Subcutaneous adipose tissue (tissue), 4 donors: Measurements from ENCODE around the gene SYNCRIP. TPM values are rescaled to one million over a fixed set of nuclear protein-coding genes. Genes with fewer than 3 reads are reported as not detected.

ENCODE experiments used
- total RNA-seq, 4 donors: library from RNA; depleted of rRNA; stranded (reverse); fragments of >200 nt; gene quantifications; one replicate each; pipeline ENCODE4 v1.1.0, GENCODE V29; 2016
- TF ChIP-seq, protein P1 (sequence below): fragments of 450-650 bp; IDR thresholded peaks from one replicate; pipeline ENCODE4 v1.5.1; 2016; ENCODE audit warnings: low read depth, mild to moderate bottlenecking, control low read depth, antibody characterized with exemption, moderate library complexity

Gene SYNCRIP
- 10 to 100 TPM; 54.6 to 84.3 (median 57.6) TPM for total RNA-seq

DNA sequence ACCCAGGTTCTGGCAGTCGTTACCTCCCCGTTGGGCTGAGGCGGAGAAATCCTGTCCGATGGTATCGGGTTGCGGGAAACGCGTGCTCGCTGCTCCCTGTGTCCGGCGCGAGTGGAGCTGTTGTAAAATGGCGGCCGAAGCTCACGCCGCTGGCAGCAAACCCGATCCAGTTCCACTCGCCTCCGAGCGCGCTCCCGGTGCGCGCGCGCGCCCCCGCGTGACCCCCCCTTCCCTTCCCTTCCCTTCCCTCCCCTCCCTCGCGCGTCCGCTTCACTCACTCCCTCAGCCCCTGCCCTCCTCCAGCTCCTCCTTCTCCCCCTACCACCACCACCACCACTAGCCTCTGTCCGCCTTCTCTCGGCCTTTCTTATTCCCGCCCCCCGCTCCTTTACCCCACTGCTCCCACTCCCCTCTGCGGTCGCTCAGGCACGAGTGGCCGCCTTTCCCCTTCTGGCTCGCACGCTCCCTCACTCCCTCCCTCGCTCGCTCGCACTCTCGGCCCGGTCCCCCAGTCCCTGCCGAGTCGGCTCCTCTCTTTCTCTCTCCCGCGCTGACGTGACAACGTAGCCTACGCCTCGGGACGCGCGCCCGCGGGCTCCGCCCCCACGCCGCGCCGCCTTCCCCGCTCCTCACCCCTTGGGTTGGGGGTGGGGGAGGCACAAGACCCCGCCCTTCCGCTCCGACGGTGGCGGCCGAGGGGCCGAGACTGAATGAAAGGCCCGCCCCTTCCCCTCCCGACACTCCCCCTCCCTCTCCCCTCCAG is at the start of gene SYNCRIP:
TSS of gene SYNCRIP (minus strand) at position 113 of the 763 bp plus-strand sequence. CDS start 1,447 bp downstream, outside the sequence.
- TF ChIP-seq, protein P1, sequence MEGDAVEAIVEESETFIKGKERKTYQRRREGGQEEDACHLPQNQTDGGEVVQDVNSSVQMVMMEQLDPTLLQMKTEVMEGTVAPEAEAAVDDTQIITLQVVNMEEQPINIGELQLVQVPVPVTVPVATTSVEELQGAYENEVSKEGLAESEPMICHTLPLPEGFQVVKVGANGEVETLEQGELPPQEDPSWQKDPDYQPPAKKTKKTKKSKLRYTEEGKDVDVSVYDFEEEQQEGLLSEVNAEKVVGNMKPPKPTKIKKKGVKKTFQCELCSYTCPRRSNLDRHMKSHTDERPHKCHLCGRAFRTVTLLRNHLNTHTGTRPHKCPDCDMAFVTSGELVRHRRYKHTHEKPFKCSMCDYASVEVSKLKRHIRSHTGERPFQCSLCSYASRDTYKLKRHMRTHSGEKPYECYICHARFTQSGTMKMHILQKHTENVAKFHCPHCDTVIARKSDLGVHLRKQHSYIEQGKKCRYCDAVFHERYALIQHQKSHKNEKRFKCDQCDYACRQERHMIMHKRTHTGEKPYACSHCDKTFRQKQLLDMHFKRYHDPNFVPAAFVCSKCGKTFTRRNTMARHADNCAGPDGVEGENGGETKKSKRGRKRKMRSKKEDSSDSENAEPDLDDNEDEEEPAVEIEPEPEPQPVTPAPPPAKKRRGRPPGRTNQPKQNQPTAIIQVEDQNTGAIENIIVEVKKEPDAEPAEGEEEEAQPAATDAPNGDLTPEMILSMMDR: no peak

DNA sequence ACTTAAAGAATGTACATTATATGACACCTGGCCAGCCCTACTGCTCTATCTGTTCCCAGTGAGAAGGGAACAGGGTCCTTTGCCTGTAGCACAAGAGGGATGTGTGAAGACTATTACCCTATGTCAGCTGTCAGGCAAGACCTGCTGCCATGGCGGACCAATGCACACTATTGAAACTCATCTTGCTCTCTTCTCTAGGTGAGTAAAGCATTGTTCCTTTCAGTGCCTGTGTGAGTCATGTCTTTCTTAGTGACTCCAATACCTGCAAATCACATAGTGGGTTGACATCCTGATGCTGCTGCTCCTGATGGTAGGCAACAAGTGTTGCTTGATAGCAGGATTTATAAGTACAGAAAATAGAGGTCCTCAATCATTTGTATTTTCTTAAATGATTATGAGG is 48.8 kb upstream of the SYNCRIP start:
- TF ChIP-seq, protein P1: no peak

DNA sequence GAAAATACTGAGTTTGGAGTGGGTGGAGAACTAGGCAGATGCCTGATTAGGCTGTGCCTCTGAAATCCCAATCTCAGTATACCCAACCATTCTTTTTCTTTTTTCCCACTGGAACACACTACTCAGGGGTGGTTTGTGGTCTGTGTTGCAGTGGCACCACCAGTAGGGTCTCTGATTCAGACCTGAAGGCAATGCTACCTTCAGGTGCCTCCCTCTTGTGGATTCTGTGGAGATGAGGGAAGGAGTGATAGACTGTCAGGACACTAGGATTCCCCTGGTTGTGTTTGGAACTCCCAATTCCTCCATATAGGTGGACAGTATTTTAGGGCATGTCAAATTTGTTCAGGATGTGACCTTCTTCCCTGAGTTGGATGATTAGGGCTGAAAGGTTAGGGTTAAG is 47.4 kb upstream of the SYNCRIP start:
- TF ChIP-seq, protein P1: no peak

DNA sequence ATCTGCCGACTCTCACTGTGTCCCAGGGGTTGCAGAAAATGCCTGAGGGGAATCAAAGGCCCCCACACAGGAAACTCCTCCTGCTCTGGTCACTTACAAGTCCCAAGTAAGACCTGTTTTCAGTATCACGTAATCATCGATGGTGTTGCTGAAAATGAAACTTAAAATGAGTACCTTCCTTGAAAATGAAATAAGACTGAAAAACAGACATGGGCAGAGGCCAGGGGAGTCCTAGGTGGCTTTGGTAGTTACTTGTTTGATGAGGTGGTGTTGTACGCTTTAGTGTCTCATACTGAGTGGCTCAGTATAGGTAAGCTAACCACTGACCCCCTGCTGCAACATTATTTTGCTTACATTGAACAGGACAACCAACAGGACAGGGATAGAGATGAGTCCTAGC is 43.0 kb upstream of the SYNCRIP start:
- TF ChIP-seq, protein P1: no peak

DNA sequence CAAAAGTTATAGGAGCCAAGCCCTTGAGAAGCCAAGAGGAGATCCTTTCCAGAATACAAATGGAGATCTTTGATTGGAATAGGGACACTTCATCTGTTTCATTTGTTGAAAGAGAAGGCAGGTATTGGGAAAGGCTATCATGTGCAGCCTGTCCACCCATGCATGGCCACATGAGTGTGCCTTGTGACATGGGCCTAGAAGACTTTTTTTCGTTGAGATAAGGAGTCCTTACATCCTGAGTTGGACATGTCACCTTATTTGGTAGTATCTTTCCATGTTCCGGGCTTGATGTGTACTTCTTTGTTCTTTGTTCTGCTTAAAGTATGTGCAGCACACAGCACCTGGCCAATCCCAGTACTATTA is 42.1 kb upstream of the SYNCRIP start:
- TF ChIP-seq, protein P1: no peak

DNA sequence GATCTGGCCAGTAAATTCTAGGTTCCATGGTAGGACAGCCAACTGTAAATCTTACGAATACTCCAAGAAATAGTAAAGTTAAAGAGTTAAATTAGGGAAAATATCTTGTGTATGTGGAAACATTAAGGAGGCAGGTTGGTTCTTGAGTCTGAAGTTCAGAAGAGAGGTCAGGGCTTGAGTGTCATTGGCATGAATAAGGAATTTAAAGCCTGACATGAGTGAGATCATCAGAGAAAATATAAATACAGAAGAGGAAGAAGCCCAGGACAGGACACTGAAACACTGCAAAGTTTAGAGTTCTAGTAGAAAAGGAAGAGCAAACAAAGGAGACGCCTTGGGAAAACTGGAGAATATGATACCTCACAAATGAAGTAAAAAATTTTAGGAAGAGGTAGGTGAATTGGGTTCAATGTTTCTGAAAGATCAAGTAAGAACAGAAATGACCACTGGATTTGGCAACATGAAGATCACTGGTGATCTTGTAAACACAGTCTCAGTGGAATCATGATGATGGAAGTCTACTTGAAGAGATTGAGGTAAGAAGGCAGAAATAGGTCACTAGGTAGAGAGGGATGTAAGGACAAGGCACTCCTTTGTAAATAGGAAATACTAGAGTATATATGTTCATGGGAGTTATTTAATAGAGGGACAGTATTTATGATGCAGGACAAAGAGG is 41.6 kb upstream of the SYNCRIP start:
- TF ChIP-seq, protein P1: no peak

DNA sequence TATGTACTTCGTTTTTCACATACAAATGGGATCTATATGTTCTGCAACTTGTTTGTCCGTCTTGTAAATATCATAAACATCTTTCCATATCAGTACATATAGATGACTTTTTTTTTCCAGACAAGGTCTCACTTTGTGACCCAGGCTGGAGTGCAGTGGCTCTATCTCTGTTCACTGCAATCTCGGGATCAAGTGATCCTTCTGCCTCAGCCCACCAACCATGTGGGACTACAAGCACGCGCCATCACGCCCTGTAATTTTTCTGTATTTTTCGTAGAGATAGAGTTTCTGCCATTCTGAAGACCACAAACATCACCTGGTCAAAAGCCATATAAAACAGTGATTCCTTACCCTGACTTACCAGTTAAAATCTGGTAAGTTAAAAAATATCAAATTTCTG is 37.7 kb upstream of the SYNCRIP start:
- TF ChIP-seq, protein P1: no peak
